HG03442 (cell line): ENCODE measurements around the gene CUL2.

Source experiments
- ATAC-seq: cut with Tn5 transposase; IDR thresholded peaks from one replicate; pipeline ENCODE4 v1.9.1; 2021; ENCODE audit warnings: mild to moderate bottlenecking, moderate library complexity; ENCODE audit not compliant: unreplicated experiment

CUL2 gene

GRCh38 chr10:35090162-35090954, at the start of gene CUL2:
Gene CUL2, minus strand, starts transcription at chr10:35090341. Its CDS starts 19,024 bp downstream, at chr10:35071317.
- ATAC-seq: peak; percentile 93

GRCh38 chr10:35136263-35136815, 46.2 kb upstream of the CUL2 start:
- ATAC-seq: peak; percentile 53

GRCh38 chr10:35135861-35136260, 45.7 kb upstream of the CUL2 start:
- peak; percentile 28 for ATAC-seq

- ATAC-seq: no peak
These were observed 43.4 kb upstream of the CUL2 start for GRCh38 chr10:35133586-35133985.

- no peak for ATAC-seq
These were observed 42.6 kb upstream of the CUL2 start for GRCh38 chr10:35132727-35133126.

- ATAC-seq: no peak
These were observed 40.5 kb upstream of the CUL2 start for GRCh38 chr10:35130663-35131062.

GRCh38 chr10:35129185-35129674, 39.1 kb upstream of the CUL2 start:
- no peak for ATAC-seq

GRCh38 chr10:35127289-35127891, 37.2 kb upstream of the CUL2 start:
- peak; percentile 4 for ATAC-seq

- peak; percentile 76 for ATAC-seq
These were observed 36.6 kb upstream of the CUL2 start, which contains the start of gene CREM for GRCh38 chr10:35126530-35127288. Gene CREM, plus strand, starts transcription at chr10:35126846. Its CDS starts 10,990 bp downstream, at chr10:35137836.

- no peak for ATAC-seq
These were observed 36.0 kb upstream of the CUL2 start for GRCh38 chr10:35126062-35126529.

GRCh38 chr10:35124540-35124939, 34.4 kb upstream of the CUL2 start:
- ATAC-seq: no peak

GRCh38 chr10:35119378-35119777, 29.2 kb upstream of the CUL2 start:
- no peak for ATAC-seq

- ATAC-seq: no peak
These were observed 22.4 kb upstream of the CUL2 start for GRCh38 chr10:35112571-35112970.

- ATAC-seq: no peak
These were observed 13.7 kb upstream of the CUL2 start for GRCh38 chr10:35103882-35104281.

GRCh38 chr10:35097510-35097909, 7.4 kb upstream of the CUL2 start:
- no peak for ATAC-seq

- ATAC-seq: no peak
These were observed 6.2 kb upstream of the CUL2 start for GRCh38 chr10:35096312-35096711.

- no peak for ATAC-seq
These were observed 2.7 kb upstream of the CUL2 start for GRCh38 chr10:35092851-35093250.

- ATAC-seq: no peak
These were observed 2.1 kb upstream of the CUL2 start for GRCh38 chr10:35091994-35092790.

- peak; percentile 30 for ATAC-seq
These were observed 455 bp downstream of the CUL2 start for GRCh38 chr10:35089611-35090161.

GRCh38 chr10:35083242-35083641, 6.9 kb downstream of the CUL2 start:
- no peak for ATAC-seq
